Suppressor macrophage (primary cell): ENCODE results near the gene ROGDI.

Experiments
- DNase-seq, 4 experiments: peaks; one replicate each; pipeline ENCODE4 v3.0.0-alpha.2; 2020 to 2022
- total RNA-seq, 17 experiments: gene quantifications; one replicate each; lab custom pipeline; 2026; ENCODE audit warnings: mixed read lengths in 6 of 17, inconsistent platforms in 3 of 17; lab: John Stamatoyannopoulos, UW

Gene ROGDI, protein sequence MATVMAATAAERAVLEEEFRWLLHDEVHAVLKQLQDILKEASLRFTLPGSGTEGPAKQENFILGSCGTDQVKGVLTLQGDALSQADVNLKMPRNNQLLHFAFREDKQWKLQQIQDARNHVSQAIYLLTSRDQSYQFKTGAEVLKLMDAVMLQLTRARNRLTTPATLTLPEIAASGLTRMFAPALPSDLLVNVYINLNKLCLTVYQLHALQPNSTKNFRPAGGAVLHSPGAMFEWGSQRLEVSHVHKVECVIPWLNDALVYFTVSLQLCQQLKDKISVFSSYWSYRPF
- total RNA-seq = 2.8 to 12.2 (median 6.5) reads per million in 17 experiments

DNA sequence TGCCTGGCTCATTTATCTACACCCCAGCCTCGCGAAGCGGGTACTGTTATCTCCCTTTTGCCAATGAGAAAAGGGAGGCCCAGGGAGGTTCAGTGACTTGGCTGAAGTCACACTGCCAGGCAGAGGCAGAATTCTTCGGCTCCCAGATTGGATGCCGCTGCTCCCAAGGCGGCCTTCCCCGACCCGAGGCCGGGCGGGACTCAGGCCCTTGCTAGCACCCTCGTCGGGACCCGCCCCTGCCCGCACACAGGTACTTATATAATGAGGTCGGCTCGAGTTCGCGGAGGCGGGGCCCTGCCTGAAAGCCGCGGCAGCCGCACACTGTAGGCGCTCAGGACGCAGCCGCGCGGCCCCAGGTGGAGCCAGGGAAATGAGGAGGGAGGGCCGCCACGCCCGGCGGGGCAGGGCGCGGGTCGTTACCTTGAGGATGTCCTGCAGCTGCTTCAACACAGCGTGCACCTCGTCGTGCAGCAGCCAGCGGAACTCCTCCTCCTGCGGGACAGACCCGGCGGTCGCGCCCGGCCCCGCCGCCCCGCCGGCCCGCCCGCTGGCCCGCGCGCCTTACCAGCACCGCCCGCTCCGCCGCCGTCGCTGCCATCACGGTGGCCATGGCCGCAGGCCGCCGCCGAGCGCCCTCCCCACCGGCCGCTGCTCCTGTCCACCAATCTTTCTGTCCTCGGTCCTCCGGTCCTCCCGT lies at the start of gene ROGDI:
ROGDI (minus strand) TSS at position 672 of the 697 bp plus-strand sequence; CDS start at position 610, 62 bp downstream.
- peak in 3 of 4 experiments; percentile 12 to 71 (median 51) for DNase-seq

DNA sequence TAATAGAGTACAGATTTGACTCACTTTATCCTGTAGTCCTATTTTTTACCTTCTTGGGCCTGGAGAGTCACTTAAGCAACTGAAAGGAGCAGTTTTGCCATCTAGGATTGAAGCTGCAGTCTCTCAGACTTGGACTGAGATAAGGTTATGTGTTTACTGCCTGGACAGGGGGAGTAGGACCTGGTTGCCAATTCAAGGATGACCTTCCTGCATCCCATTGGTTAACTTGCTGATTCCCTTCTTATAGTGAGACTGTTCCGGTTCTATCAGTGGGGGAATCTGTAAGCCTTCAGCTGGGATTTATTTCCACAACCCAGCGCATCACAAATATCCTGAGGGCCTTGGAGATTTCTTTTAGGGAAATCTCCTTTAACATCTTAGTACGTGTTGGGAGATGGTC lies 47.8 kb upstream of the ROGDI start:
- DNase-seq = no peak

DNA sequence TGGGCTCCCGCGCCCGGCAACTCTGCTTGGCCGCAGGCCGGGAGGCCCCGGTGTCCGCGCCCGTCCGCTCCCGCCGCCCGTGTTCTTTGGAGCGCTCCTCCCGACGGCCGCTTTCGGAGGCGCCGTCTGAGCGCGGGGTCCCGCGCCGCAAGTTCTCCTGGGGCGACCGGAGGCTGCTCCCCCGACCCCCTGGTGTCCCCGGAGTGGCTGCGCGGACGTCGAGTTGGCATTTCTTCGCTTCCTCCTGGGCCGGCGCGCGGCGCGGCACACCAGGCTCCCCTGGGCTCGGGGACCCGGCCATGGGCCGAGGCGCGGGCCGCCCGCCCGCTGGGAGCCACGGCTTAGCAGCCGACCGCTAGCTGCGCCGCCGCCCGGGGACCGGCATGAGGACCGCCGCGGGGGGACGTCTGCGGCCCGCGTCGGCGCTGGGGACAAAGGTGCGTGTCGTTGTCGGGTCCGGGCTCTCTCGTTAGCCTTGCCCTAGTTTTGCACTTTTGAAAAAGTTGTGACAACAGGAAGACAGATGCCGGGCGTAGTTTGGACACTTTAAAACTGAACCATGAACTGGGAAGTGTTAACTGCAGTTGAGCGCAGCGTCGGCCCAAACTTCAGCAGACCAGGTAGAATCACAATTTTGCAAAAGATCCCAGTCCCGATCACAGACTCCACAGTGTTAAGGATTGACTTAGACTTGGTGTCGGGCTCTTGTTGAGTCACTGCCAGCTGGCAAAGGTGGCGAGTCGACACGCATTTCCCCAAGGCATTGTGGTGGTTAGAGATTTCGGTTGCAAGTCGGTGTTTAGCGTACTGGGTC lies 45.5 kb upstream of the ROGDI start:
- peak; percentile 42 to 73 (median 52) for DNase-seq

DNA sequence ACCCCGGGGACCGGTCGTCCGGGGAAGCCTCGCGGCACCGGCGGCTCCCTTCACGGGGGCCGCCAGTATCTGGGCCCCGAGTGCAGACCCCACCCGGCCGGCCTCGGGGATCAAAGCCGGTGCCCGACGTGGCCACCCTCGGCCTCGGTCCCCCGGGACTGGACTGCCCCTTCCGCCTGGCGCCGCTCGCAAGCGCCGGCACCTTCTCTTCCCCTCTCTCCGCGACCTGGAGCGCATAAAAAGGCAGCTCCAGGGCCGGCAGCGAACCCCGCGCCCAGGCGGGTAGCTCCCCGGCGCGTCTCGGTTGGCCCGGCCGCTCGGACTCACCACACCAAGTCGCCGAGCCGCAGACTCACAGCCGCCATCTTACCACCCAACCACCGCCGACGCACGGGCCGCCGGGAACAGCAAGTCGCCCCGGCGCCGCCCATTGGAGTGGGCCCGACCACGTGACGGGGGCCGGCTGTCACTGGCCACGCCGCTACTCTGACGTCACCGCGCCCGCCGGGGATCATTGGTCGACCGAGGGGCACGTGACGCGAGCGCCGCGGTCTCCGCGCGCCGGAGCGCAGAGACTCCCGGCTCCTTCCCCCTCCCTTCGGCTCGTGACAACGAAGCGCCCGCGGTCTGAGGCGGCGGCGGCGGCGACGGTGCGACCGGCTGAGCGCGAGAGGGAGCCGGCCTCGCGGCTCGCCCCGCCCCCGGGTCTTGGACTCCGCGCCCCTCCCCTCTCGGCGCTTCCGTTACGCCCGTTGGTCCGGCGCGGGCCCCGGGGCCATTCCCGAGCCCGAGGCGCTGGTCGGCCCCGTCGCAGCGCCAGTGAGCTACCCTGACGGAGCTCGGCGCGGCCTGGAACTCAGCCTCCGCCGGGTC lies 44.7 kb upstream of the ROGDI start, which contains the start of the genes GLYR1 and UBN1:
GLYR1 (minus strand) TSS at position 388 of the 873 bp plus-strand sequence; CDS start at position 365, 23 bp downstream.
UBN1 (plus strand) TSS at position 581 of the 873 bp plus-strand sequence. CDS start 5,437 bp downstream, outside the sequence.
- DNase-seq = peak; percentile 99 to 100 (median 100)

DNA sequence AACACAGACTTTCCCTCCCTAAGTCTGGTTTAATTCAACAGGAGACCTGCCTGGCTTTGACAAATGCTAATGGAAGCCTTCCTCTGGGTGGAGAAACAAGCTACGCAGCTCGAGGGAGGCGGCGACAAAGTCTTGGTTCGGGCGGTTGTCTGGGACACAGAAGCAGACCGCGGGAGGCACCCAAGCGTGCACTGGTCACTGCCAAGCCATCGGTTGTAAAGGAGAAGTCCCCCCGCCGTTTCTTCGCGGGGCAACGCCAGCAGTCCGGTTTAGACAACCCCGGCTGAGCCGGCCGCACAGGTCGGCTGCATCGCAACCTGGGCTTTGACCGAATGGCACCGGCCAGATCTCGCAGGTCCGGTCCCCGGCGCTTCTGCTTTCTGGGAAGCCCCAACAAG lies 44.1 kb upstream of the ROGDI start:
- DNase-seq = peak; percentile 79 to 87 (median 81)

DNA sequence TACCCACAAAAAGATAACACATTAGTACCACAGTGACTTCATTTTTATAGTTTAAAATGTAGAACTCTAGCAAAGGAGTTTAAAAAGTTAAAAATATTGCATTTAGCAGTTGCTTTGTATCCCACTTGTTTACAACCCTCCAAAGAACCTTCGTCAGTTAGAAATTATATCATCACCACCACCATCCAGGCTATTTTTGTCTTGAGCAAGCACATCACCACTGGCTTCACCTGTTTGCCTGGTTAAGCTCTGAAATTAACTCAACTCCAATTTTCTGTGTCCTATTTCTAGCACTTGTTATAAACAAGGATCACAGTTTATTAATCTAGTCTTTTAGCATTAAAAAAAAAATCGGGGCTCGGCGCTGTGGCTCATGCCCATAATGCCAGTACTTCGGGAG lies 38.6 kb upstream of the ROGDI start:
- no peak for DNase-seq

DNA sequence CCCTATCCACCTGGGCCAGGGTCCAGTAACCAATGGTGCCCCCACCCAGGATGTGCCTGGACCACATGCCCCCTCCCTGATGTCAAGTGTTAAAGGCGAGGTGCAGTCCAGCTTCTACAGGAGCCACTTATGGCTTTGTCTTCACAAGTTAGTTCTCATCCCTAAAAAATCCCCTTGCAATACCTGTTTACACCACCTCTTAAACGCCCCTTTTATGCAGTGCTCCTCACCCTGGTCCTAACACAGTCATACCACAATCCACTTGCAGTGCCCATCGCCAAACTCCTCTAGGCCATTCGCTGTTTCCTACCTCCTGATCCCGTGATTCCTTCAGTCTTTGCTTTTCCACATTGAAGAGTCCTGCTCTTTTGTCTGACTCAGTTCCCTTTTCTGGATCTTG lies 37.5 kb upstream of the ROGDI start:
- DNase-seq = no peak

DNA sequence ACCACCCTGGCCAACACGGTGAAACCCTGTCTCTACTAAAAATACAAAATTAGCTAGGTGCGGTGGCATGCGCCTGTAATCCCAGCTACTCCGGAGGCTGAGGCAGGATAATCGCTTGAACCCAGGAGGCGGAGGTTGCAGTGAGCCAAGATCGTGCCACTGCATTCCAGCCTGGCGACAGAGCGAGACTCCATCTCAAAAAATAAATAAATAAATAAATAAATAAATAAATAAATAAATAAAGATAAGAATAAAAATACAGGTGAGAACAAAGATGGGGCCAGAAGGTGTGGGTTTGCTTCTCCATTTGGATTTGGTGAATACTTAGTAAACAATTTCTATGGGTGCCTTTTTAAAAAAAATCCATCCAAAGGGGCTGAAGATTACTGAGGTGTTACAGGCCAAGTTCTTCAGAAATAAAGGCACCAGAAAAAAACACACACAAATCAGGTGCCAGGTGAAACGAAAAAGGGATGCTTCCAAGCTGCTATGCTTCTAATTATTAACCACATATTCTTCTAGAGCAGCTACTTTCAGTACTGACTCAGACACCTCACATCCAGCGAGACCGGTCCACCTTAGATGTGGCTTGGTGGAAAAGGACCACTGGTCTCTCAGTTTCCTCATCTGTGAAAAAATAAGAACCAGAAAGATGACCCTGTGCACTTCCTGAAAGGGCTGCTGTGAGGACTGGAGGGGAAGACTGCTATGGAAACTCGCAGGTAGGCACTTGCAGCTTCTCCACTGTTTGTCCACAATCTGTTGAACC lies 35.5 kb upstream of the ROGDI start:
- no peak for DNase-seq

DNA sequence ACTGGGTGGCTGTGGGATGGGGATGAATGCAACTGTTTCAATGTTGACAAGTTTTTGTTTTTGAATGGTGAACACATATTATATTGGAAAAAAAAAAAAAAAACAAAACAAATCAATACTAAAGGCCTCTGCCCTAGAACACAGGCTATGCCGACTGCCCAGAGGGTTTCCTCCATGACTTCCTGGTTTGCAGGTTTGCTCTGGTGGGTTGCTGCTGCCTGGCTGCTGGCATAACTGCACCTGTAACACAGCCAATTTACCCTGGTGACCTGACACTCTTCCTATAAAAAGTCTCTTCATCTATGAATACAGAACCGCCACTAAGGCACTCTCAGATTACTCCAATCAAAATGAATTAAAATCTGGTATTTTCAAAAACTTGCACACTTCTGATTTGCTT lies 34.3 kb upstream of the ROGDI start:
- no peak for DNase-seq

DNA sequence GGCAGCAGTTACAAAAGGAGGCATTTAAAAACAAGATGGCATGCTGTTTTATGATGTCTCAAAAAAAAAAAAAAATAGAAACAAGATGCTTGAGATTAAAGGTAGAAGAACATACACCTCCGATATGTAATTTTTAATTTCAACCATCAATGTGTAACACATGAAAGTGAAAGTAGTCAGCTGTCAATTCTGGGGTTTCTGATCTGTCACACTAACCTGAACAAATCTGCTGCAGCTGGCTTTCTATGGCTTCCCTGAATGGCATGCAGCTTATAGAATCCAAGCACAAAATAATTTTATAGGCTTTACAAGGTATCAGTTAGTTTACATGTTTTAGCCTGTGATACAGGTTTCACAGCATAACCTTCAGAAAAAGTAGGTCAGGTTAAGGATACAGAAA lies 31.2 kb upstream of the ROGDI start:
- no peak for DNase-seq

DNA sequence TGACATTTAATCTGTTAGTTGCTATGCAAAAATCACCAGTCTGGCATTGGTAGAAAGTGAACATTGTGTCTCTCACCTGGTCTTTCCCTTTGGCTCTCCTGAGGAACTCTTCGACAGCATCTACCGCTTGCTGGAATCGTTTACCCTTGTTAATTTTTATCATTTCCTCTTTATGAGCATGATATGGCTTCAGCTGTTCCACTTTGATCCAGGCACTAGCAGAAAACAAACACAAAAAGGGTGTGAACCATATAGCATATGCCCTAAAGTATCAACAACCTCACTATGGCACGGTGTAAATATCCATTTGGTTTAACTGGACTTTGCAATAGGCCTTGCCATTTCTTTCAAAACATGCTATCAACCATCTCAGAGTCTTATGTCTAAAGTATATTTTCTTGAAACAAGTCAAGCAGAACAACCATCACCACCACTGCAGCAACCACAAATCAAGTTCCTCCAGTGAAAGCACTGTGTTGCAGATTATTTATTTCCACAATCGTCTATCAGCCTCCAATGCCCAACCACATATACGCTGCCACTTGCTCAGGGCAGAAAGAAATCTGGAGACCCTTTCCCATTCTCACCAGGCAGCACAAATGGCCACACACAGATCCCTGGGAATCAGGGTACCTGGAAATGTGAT lies 30.4 kb upstream of the ROGDI start:
- no peak for DNase-seq

DNA sequence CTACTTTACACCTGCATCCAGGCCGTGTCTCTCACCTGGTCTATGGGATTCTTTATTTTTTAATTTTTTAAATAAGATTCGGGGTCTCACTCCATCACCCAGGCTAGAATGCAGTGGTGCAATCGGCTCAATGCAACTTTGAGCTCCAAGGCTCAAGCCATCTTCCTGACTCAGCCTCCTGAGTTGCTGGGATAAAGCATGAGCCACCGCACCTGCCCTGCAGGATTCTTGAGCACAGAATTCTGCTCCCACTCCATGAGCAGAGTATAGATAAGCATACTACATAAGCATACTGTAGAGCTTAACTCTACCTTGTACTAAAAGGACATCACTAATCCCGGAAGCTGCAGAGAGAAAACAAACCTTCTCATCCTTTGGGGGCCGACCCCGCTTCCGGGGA lies 29.2 kb upstream of the ROGDI start:
- DNase-seq = no peak

DNA sequence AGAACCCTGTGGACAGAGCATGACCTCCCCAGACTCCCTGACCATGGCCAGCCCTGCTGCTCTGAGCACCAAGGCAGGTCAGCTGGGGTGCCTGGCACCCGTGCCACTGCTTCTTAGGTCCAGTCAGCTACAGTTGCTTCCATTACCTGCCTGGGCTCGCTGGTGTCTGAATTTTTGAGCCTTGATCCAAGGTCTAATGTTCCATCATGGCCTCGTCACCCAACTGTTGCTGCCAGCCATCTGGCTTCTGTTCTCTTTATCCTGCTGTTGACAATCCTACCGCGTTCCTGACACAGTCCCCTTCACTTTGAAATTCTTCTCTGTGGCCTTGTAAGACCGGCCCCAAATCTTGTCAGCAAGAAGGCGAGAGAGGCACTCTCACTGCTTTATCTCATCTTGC lies 28.0 kb upstream of the ROGDI start:
- DNase-seq = no peak

DNA sequence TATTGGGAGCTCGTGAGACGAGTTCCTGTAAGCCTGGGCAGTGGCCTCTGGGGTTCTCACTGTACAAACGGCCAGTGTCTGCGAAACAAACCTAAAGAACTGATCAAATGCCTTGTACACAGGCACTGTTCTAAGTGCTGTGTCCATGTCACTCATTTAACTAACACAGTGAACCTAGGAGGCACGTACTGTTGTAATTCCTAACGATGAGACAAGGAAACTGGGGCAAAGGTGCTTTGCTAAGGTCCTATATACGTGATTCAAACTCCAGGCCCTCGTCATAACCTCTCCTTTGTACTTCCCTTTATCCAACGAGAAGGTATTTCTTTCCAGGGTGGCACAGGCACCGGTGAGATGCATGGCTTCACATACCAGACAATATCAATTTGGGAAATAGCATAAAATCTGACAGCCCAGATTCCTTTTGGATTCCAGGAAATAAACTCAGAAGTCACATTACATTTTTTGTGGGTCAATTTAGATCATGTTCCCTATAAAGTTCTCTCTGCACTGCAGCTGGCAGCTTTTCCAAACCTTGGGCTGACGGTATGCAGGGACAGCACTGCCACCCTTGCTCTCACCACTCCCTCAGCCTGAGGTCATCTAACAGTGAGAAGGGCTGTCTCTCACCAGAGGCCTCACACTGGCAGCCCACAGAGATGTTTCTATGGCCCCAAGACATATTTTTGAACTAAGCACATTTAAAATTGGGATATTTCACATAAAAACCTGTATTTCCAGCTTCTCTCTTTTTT lies 26.3 kb upstream of the ROGDI start:
- DNase-seq = no peak

DNA sequence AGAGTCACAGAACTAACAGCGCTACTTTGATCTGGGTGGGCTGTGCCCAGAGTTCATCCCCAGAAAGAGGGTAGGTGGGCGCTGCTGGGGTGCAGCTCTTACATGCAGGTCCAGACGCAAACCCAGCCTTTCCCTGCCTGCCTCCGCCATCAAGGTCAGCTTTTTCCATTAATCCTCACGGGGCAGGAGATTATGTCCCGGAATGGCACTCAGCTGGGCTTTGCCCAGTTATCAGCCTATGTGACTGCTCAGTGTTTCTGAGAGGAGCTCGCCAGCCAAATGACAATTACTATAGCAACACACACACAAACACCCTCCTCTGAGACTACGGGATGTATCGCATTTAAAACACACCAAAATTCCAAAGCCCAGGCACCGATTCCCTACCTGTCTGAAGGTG lies 24.5 kb upstream of the ROGDI start:
- no peak for DNase-seq

DNA sequence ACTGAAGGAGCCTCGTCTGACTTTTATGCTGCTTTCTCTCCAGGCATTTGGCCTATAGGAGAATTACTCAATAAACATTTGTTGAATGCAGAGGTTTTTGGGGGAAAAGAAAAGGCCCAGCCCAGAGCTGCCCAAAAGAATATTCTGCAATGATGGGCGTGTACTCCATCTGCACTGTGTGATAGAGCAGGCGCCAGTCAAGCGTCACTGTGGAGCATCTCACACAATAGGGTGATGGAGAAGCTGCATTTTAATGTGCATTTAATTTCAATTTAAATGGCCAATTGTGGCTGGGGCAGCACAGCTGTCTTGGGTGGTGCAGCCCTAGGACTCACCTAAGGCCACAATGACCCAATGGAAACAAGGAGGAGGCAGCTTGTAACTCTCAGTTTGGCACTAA lies 24.1 kb upstream of the ROGDI start:
- no peak for DNase-seq

DNA sequence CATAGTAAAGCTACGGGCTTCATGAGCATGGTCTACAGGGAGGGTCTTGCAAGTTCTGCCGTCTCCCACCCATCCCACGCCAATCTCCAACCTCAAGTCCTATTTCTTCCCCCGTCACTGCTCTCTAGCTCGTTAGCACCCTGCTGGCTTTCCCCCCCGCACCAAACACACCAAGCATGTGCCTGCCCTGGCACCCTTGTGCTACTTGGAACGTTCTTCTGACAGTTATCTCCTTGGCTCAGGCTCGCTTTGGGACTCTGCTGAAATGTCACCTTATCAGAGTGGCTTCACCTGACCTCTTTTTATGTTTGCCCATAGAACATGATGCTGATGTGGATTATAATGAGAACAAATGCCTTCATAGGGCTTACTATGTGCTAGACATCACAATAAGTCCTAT lies 22.8 kb upstream of the ROGDI start:
- no peak for DNase-seq

DNA sequence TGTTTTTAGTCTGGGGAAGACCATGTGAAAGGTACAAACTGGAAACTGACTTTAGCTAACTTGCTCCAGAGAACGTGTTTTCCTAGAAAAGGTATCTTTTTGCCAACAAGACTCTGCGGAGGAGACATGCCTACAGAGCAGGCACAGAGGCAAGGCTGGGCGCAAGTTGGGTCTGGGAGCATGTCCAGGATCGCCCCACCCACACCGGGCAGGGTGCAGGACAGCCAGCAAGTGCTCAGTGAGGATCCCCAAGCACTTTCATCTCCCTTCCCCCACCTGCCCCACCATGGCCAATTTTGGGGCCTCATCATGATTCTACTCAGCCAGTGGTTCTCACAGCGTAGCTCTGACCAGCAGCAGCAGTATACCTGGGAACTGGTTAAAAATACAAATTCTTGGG lies 18.2 kb upstream of the ROGDI start:
- no peak for DNase-seq

DNA sequence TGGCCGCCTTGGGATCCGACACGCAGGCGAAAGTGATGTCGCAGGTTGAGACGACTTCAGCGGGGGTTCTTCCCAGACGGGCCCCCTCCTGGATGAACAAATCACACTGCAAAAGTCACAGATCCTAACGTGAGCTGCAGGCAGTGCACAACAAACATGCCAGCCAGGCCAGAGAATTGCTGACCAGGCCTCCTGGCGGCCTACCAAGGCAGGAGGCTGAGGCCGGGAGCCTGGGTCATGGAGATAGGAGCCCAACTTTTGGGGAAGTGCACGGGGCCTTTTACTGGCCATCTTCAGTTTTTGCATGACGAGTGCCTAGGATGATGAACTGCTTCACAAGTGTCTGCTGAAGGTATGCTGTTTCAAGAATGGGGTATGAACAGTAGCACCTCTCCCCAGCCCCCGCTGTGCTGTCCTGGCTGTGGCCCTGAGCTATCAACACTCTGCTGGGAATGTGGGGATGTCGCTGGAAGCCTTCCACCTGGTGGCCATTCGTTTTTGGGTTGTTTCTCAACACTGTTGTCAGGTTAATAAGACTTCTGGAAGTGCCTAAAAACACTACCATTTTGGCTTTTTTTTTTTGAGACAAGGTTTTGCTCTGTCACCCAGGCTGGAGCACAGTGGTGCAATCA lies 12.2 kb upstream of the ROGDI start:
- DNase-seq = no peak
